Measurements from ENCODE around the gene CCDC106. TPM values are rescaled to one million over a fixed set of nuclear protein-coding genes. Genes with fewer than 3 reads are reported as not detected.

The CCDC106 gene
- total and polyA plus RNA-seq, 2 experiments from 2014 or later = 12.0 to 15.2 TPM

GRCh38 chr19:55691561-55692481, 43.8 kb downstream of the CCDC106 start:
- in situ Hi-C loops (cut with MboI) = no loop called here
- no peak overlapping the region for H3K27ac ChIP-seq
- 88 to 94% methylated on average over 14 to 31 of the region's 31 CpGs for WGBS, 2 experiments (ENCODE audit: low coverage in 1 of 2, low lambda C conversion rate in 2 of 2, missing lambda C conversion rate in 2 of 2)

GRCh38 chr19:55692681-55693081, 44.7 kb downstream of the CCDC106 start:
- Histone ChIP-seq H3K36me3 (ENCODE audit: low read depth) (peaks cover 3% of the 10 kb centered on the region; the same call in 1 of the 2 replicates), H4K20me1 (ENCODE audit: insufficient read depth) (no peaks in the 10 kb centered on the region), H3K9me2 (ENCODE audit: insufficient read depth) (no peaks in the 10 kb centered on the region), H3K27ac (no peak overlapping the region), H3K4me3 (no peak overlapping the region), H3K4me2 (ENCODE audit: unreplicated experiment) (no peak overlapping the region), H2AFZ (no peak overlapping the region), H3K9me3 (ENCODE audit: low read depth) (no peaks in the 10 kb centered on the region), H3F3A (ENCODE audit: insufficient read depth) (no peaks in the 10 kb centered on the region), H3K4me1 (ENCODE audit: insufficient read depth) (no peaks in the 10 kb centered on the region), H3K27me3 (replicated peaks; ENCODE audit: insufficient read depth) (no peaks in the 10 kb centered on the region), H3K9ac (no peak overlapping the region), H3K79me2 (ENCODE audit: insufficient read depth) (peaks cover 7% of the 10 kb centered on the region)
- no peak for TF ChIP-seq EZH2phosphoT487 (IDR thresholded peaks at IDR 0.05; ENCODE audit: insufficient read depth, low read depth)
- no peak for TF ChIP-seq EZH2 (IDR thresholded peaks at IDR 0.05; ENCODE audit: insufficient read depth, poor library complexity, severe bottlenecking)
- WGBS, 2 experiments (ENCODE audit: low coverage in 1 of 2, low lambda C conversion rate in 2 of 2, missing lambda C conversion rate in 2 of 2) = 84 to 89% methylated on average over 9 to 19 of the region's 19 CpGs
- DNase-seq = no peak
- in situ Hi-C loops (cut with MboI) = no loop called here

More at GRCh38 chr19:55691561-55692481, 43.8 kb downstream of the CCDC106 start:
- H3K4me3 ChIP-seq = no peak overlapping the region
- H3F3A ChIP-seq (ENCODE audit: insufficient read depth) = no peaks in the 10 kb centered on the region
- no peak overlapping the region for H2AFZ ChIP-seq
- no peak overlapping the region for H3K9ac ChIP-seq
- DNase-seq = no peak
- H3K4me1 ChIP-seq (ENCODE audit: insufficient read depth) = no peaks in the 10 kb centered on the region
- no peak overlapping the region for H3K4me2 ChIP-seq (ENCODE audit: unreplicated experiment)
- H3K36me3 ChIP-seq (ENCODE audit: low read depth) = peaks cover 3% of the 10 kb centered on the region; the same call in 1 of the 2 replicates
- H3K79me2 ChIP-seq (ENCODE audit: insufficient read depth) = peaks cover 16% of the 10 kb centered on the region
- no peaks in the 10 kb centered on the region for H3K27me3 ChIP-seq (replicated peaks; ENCODE audit: insufficient read depth)
- no peak for TF ChIP-seq EZH2 (IDR thresholded peaks at IDR 0.05; ENCODE audit: insufficient read depth, poor library complexity, severe bottlenecking)
- no peak for TF ChIP-seq EZH2phosphoT487 (IDR thresholded peaks at IDR 0.05; ENCODE audit: insufficient read depth, low read depth)
- H3K9me3 ChIP-seq (ENCODE audit: low read depth) = no peaks in the 10 kb centered on the region
- no peaks in the 10 kb centered on the region for H4K20me1 ChIP-seq (ENCODE audit: insufficient read depth)
- H3K9me2 ChIP-seq (ENCODE audit: insufficient read depth) = no peaks in the 10 kb centered on the region

- Histone ChIP-seq H3K4me3 (no peak overlapping the region), H3K4me1 (ENCODE audit: insufficient read depth) (no peaks in the 10 kb centered on the region), H3K9ac (no peak overlapping the region), H2AFZ (no peak overlapping the region), H3K36me3 (ENCODE audit: low read depth) (peaks cover 3% of the 10 kb centered on the region; the same call in 1 of the 2 replicates), H4K20me1 (ENCODE audit: insufficient read depth) (no peaks in the 10 kb centered on the region), H3K27me3 (replicated peaks; ENCODE audit: insufficient read depth) (no peaks in the 10 kb centered on the region), H3K27ac (no peak overlapping the region), H3K9me3 (ENCODE audit: low read depth) (no peaks in the 10 kb centered on the region), H3K9me2 (ENCODE audit: insufficient read depth) (no peaks in the 10 kb centered on the region), H3F3A (ENCODE audit: insufficient read depth) (no peaks in the 10 kb centered on the region), H3K4me2 (ENCODE audit: unreplicated experiment) (no peak overlapping the region), H3K79me2 (ENCODE audit: insufficient read depth) (no peaks in the 10 kb centered on the region)
- in situ Hi-C loops (cut with MboI) = no loop called here
- WGBS, 2 experiments (ENCODE audit: low coverage in 1 of 2, low lambda C conversion rate in 2 of 2, missing lambda C conversion rate in 2 of 2) = 94 to 95% methylated on average over 20 of the region's 20 CpGs
- no peak for TF ChIP-seq EZH2 (IDR thresholded peaks at IDR 0.05; ENCODE audit: insufficient read depth, poor library complexity, severe bottlenecking)
- no peak for TF ChIP-seq EZH2phosphoT487 (IDR thresholded peaks at IDR 0.05; ENCODE audit: insufficient read depth, low read depth)
- no peak for DNase-seq
Observed at GRCh38 chr19:55693336-55693974, 45.4 kb downstream of the CCDC106 start.

GRCh38 chr19:55694241-55694655, 46.2 kb downstream of the CCDC106 start:
- no peak overlapping the region for H3K9ac ChIP-seq
- H3K4me1 ChIP-seq (ENCODE audit: insufficient read depth) = no peaks in the 10 kb centered on the region
- TF ChIP-seq EZH2 (IDR thresholded peaks at IDR 0.05; ENCODE audit: insufficient read depth, poor library complexity, severe bottlenecking) (no peak), EZH2phosphoT487 (IDR thresholded peaks at IDR 0.05; ENCODE audit: insufficient read depth, low read depth) (no peak)
- DNase-seq = no peak
- in situ Hi-C loops (cut with MboI) = no loop called here
- no peaks in the 10 kb centered on the region for H3F3A ChIP-seq (ENCODE audit: insufficient read depth)
- no peaks in the 10 kb centered on the region for H3K27me3 ChIP-seq (replicated peaks; ENCODE audit: insufficient read depth)
- H3K4me3 ChIP-seq = no peak overlapping the region
- H3K27ac ChIP-seq = no peak overlapping the region
- no peaks in the 10 kb centered on the region for H3K9me2 ChIP-seq (ENCODE audit: insufficient read depth)
- 87 to 88% methylated on average over 13 to 14 of the region's 15 CpGs for WGBS, 2 experiments (ENCODE audit: low coverage in 1 of 2, low lambda C conversion rate in 2 of 2, missing lambda C conversion rate in 2 of 2)
- no peaks in the 10 kb centered on the region for H4K20me1 ChIP-seq (ENCODE audit: insufficient read depth)
- no peak overlapping the region for H2AFZ ChIP-seq
- no peaks in the 10 kb centered on the region for H3K9me3 ChIP-seq (ENCODE audit: low read depth)
- H3K79me2 ChIP-seq (ENCODE audit: insufficient read depth) = no peaks in the 10 kb centered on the region
- no peak overlapping the region for H3K4me2 ChIP-seq (ENCODE audit: unreplicated experiment)
- peaks cover 3% of the 10 kb centered on the region; the same call in 1 of the 2 replicates for H3K36me3 ChIP-seq (ENCODE audit: low read depth)

Data from GM23248 (cell line).